ENCODE results near the gene TBC1D25. TPM values are rescaled to one million over a fixed set of nuclear protein-coding genes. Genes with fewer than 3 reads are reported as not detected.

The TBC1D25 gene
- total RNA-seq, 4 donors from 2014 or later: 10.3 to 22.4 (median 16.4) TPM

- peaks cover 0 to 17% (median 7%) of the 10 kb centered on the region in 4 donors for H3K36me3 ChIP-seq
- no peak for TF ChIP-seq POLR2AphosphoS5 (IDR thresholded peaks at IDR 0.05)
- peak overlapping the region; percentile 71 to 74 (median 72) for H3K4me3 ChIP-seq
- peaks cover 8 to 16% (median 14%) of the 10 kb centered on the region in 4 donors for H3K4me1 ChIP-seq
- no peaks in the 10 kb centered on the region for H3K9me3 ChIP-seq
- intact Hi-C loops (cut with DNase I): loop anchor here (10.0 kb wide), 1 partner anchor 425 kb away; no protein-coding TSS in a partner anchor
- no peak for DNase-seq (ENCODE audit: extremely low spot score)
- WGBS: 72% methylated on average over 11 of the region's 11 CpGs
- peak overlapping the region in 1 of 4 donors; percentile 80 for H3K27ac ChIP-seq (replicated peaks in 1 of 4)
- peaks cover 0 to 4% (median 0%) of the 10 kb centered on the region in 4 donors for H3K27me3 ChIP-seq
Measured at GRCh38 chrX:48509619-48510018, 29.9 kb upstream of the TBC1D25 start.

GRCh38 chrX:48511560-48511959 is 28.0 kb upstream of the TBC1D25 start:
- Histone ChIP-seq H3K27ac (replicated peaks in 1 of 4) (no peak overlapping the region), H3K4me3 (no peak overlapping the region), H3K4me1 (peaks cover 8 to 16% (median 14%) of the 10 kb centered on the region in 4 donors), H3K9me3 (no peaks in the 10 kb centered on the region), H3K36me3 (peaks cover 0 to 33% (median 17%) of the 10 kb centered on the region in 4 donors), H3K27me3 (peaks cover 0 to 4% (median 0%) of the 10 kb centered on the region in 4 donors)
- DNase-seq (ENCODE audit: extremely low spot score): no peak
- 69% methylated on average over 4 of the region's 4 CpGs for WGBS
- TF ChIP-seq POLR2A (IDR thresholded peaks at IDR 0.05; ENCODE audit: low read depth): no peak
- no peak for TF ChIP-seq EP300 (IDR thresholded peaks at IDR 0.05)
- TF ChIP-seq CTCF (IDR thresholded peaks at IDR 0.05): peak in 1 of 3 experiments; percentile 32
- no peak for TF ChIP-seq POLR2AphosphoS5 (IDR thresholded peaks at IDR 0.05)
- intact Hi-C loops (cut with DNase I): no loop called here

GRCh38 chrX:48512371-48512935 is 27.1 kb upstream of the TBC1D25 start:
- intact Hi-C loops (cut with DNase I): no loop called here
- 84% methylated on average over 15 of the region's 20 CpGs for WGBS

GRCh38 chrX:48513670-48514069 is 25.8 kb upstream of the TBC1D25 start:
- H3K4me1 ChIP-seq: peaks cover 8 to 9% (median 9%) of the 10 kb centered on the region in 4 donors
- peaks cover 0 to 39% (median 17%) of the 10 kb centered on the region in 4 donors for H3K36me3 ChIP-seq
- no peak for DNase-seq (ENCODE audit: extremely low spot score)
- H3K4me3 ChIP-seq: no peak overlapping the region
- WGBS: 80% methylated on average over 4 of the region's 4 CpGs
- H3K9me3 ChIP-seq: no peaks in the 10 kb centered on the region
- peaks cover 0 to 4% (median 0%) of the 10 kb centered on the region in 4 donors for H3K27me3 ChIP-seq
- H3K27ac ChIP-seq (replicated peaks in 1 of 4): no peak overlapping the region
- intact Hi-C loops (cut with DNase I): no loop called here
- TF ChIP-seq EP300 (IDR thresholded peaks at IDR 0.05) (no peak), CTCF (IDR thresholded peaks at IDR 0.05) (no peak), POLR2A (IDR thresholded peaks at IDR 0.05; ENCODE audit: low read depth) (no peak), POLR2AphosphoS5 (IDR thresholded peaks at IDR 0.05) (no peak)

More at GRCh38 chrX:48512371-48512935, 27.1 kb upstream of the TBC1D25 start:
- H3K9me3 ChIP-seq: no peaks in the 10 kb centered on the region
- H3K36me3 ChIP-seq: peaks cover 0 to 39% (median 17%) of the 10 kb centered on the region in 4 donors
- no peak overlapping the region for H3K27ac ChIP-seq (replicated peaks in 1 of 4)
- no peak for DNase-seq (ENCODE audit: extremely low spot score)
- H3K27me3 ChIP-seq: peaks cover 0 to 4% (median 0%) of the 10 kb centered on the region in 4 donors
- no peak overlapping the region for H3K4me3 ChIP-seq
- no peak for TF ChIP-seq CTCF (IDR thresholded peaks at IDR 0.05)
- TF ChIP-seq EP300 (IDR thresholded peaks at IDR 0.05): no peak
- no peak for TF ChIP-seq POLR2AphosphoS5 (IDR thresholded peaks at IDR 0.05)
- TF ChIP-seq POLR2A (IDR thresholded peaks at IDR 0.05; ENCODE audit: low read depth): no peak
- H3K4me1 ChIP-seq: peaks cover 8 to 16% (median 14%) of the 10 kb centered on the region in 4 donors

- intact Hi-C loops (cut with DNase I): no loop called here
- TF ChIP-seq CTCF (IDR thresholded peaks at IDR 0.05) (no peak), POLR2A (IDR thresholded peaks at IDR 0.05; ENCODE audit: low read depth) (no peak), POLR2AphosphoS5 (IDR thresholded peaks at IDR 0.05) (no peak), EP300 (IDR thresholded peaks at IDR 0.05) (no peak)
- WGBS: 88% methylated on average over 16 of the region's 16 CpGs
- Histone ChIP-seq H3K27me3 (peaks cover 0 to 4% (median 0%) of the 10 kb centered on the region in 4 donors), H3K4me1 (peaks cover 8 to 9% (median 8%) of the 10 kb centered on the region in 4 donors), H3K27ac (replicated peaks in 1 of 4) (no peak overlapping the region), H3K9me3 (no peaks in the 10 kb centered on the region), H3K36me3 (peaks cover 0 to 39% (median 17%) of the 10 kb centered on the region in 4 donors), H3K4me3 (no peak overlapping the region)
- DNase-seq (ENCODE audit: extremely low spot score): no peak
Measured at GRCh38 chrX:48514126-48514806, 25.2 kb upstream of the TBC1D25 start.
